ENCODE results near the gene ZSCAN10. TPM values are rescaled to one million over a fixed set of nuclear protein-coding genes. Genes with fewer than 3 reads are reported as not detected.
"Not testable (repeated sequence)": the region's sequence is repeated elsewhere in the genome, so short reads cannot be mapped to it uniquely, and the experiment has no call there.

The ZSCAN10 gene
- total and polyA plus RNA-seq, 4 donors: not detected

GRCh38 chr16:3143598-3144320 lies 44.7 kb upstream of the ZSCAN10 start:
- no peaks in the 10 kb centered on the region for H3K9me3 ChIP-seq (ENCODE audit: control insufficient read depth, low read length)
- no peaks in the 10 kb centered on the region for H3K27me3 ChIP-seq (ENCODE audit: control insufficient read depth in 1 of 2, insufficient read depth in 2 of 2, low read length in 1 of 2)
- ATAC-seq (ENCODE audit: low FRiP score) (no peak), DNase-seq (peak in 1 of 2 donors; percentile 45)
- 59 to 64% methylated on average over 22 to 23 of the region's 23 CpGs for WGBS, 2 donors
- H3K4me1 ChIP-seq (ENCODE audit: control insufficient read depth in 1 of 2, insufficient read depth in 2 of 2, low read length in 2 of 2): no peaks in the 10 kb centered on the region
- no peak overlapping the region for H3K27ac ChIP-seq (ENCODE audit: low read depth in 1 of 2, low read length in 2 of 2)
- peaks cover 0 to 7% of the 10 kb centered on the region in 2 donors for H3K36me3 ChIP-seq (ENCODE audit: control insufficient read depth in 1 of 2, insufficient read depth in 2 of 2, low read length in 1 of 2)
- intact Hi-C loops (cut with DNase I): no loop called here
- H3K4me3 ChIP-seq (ENCODE audit: low read length in 2 of 2): no peak overlapping the region

- Histone ChIP-seq H3K27ac (ENCODE audit: low read depth in 1 of 2, low read length in 2 of 2) (no peak overlapping the region), H3K4me3 (ENCODE audit: low read length in 2 of 2) (no peak overlapping the region), H3K9me3 (ENCODE audit: control insufficient read depth, low read length) (no peaks in the 10 kb centered on the region), H3K36me3 (ENCODE audit: control insufficient read depth in 1 of 2, insufficient read depth in 2 of 2, low read length in 1 of 2) (peaks cover 0 to 7% of the 10 kb centered on the region in 2 donors), H3K4me1 (ENCODE audit: control insufficient read depth in 1 of 2, insufficient read depth in 2 of 2, low read length in 2 of 2) (no peaks in the 10 kb centered on the region), H3K27me3 (ENCODE audit: control insufficient read depth in 1 of 2, insufficient read depth in 2 of 2, low read length in 1 of 2) (no peaks in the 10 kb centered on the region)
- DNase-seq: peak in 1 of 2 donors; percentile 24
- intact Hi-C loops (cut with DNase I): no loop called here
- WGBS, 2 donors: 91 to 94% methylated on average over 11 of the region's 11 CpGs
- ATAC-seq (ENCODE audit: low FRiP score): no peak
Observed at GRCh38 chr16:3143189-3143588, 44.1 kb upstream of the ZSCAN10 start.

GRCh38 chr16:3142770-3143169 lies 43.7 kb upstream of the ZSCAN10 start:
- Histone ChIP-seq H3K36me3 (ENCODE audit: control insufficient read depth in 1 of 2, insufficient read depth in 2 of 2, low read length in 1 of 2) (peaks cover 0 to 7% of the 10 kb centered on the region in 2 donors), H3K4me1 (ENCODE audit: control insufficient read depth in 1 of 2, insufficient read depth in 2 of 2, low read length in 2 of 2) (no peaks in the 10 kb centered on the region), H3K4me3 (ENCODE audit: low read length in 2 of 2) (no peak overlapping the region), H3K27ac (ENCODE audit: low read depth in 1 of 2, low read length in 2 of 2) (no peak overlapping the region), H3K9me3 (ENCODE audit: control insufficient read depth, low read length) (no peaks in the 10 kb centered on the region), H3K27me3 (ENCODE audit: control insufficient read depth in 1 of 2, insufficient read depth in 2 of 2, low read length in 1 of 2) (no peaks in the 10 kb centered on the region)
- 90 to 91% methylated on average over 13 of the region's 13 CpGs for WGBS, 2 donors
- ATAC-seq (ENCODE audit: low FRiP score): no peak
- intact Hi-C loops (cut with DNase I): no loop called here
- DNase-seq: peak in 1 of 2 donors; percentile 24

GRCh38 chr16:3142327-3142726 lies 43.2 kb upstream of the ZSCAN10 start:
- WGBS, 2 donors: 95 to 98% methylated on average over 22 of the region's 22 CpGs
- Histone ChIP-seq H3K9me3 (ENCODE audit: control insufficient read depth, low read length) (no peaks in the 10 kb centered on the region), H3K4me3 (ENCODE audit: low read length in 2 of 2) (no peak overlapping the region), H3K4me1 (ENCODE audit: control insufficient read depth in 1 of 2, insufficient read depth in 2 of 2, low read length in 2 of 2) (no peaks in the 10 kb centered on the region), H3K27ac (ENCODE audit: low read depth in 1 of 2, low read length in 2 of 2) (no peak overlapping the region), H3K36me3 (ENCODE audit: control insufficient read depth in 1 of 2, insufficient read depth in 2 of 2, low read length in 1 of 2) (peaks cover 0 to 7% of the 10 kb centered on the region in 2 donors), H3K27me3 (ENCODE audit: control insufficient read depth in 1 of 2, insufficient read depth in 2 of 2, low read length in 1 of 2) (no peaks in the 10 kb centered on the region)
- peak in 1 of 2 donors; percentile 49 for DNase-seq
- no peak for ATAC-seq (ENCODE audit: low FRiP score)
- intact Hi-C loops (cut with DNase I): no loop called here

- intact Hi-C loops (cut with DNase I): no loop called here
- Histone ChIP-seq H3K27me3 (ENCODE audit: control insufficient read depth in 1 of 2, insufficient read depth in 2 of 2, low read length in 1 of 2) (no peaks in the 10 kb centered on the region), H3K9me3 (ENCODE audit: control insufficient read depth, low read length) (no peaks in the 10 kb centered on the region), H3K4me3 (ENCODE audit: low read length in 2 of 2) (no peak overlapping the region), H3K4me1 (ENCODE audit: control insufficient read depth in 1 of 2, insufficient read depth in 2 of 2, low read length in 2 of 2) (no peaks in the 10 kb centered on the region), H3K36me3 (ENCODE audit: control insufficient read depth in 1 of 2, insufficient read depth in 2 of 2, low read length in 1 of 2) (peaks cover 0 to 7% of the 10 kb centered on the region in 2 donors), H3K27ac (ENCODE audit: low read depth in 1 of 2, low read length in 2 of 2) (no peak overlapping the region)
- DNase-seq: peak in 1 of 2 donors; percentile 36
- no peak for ATAC-seq (ENCODE audit: low FRiP score)
- WGBS, 2 donors: 95 to 97% methylated on average over 23 of the region's 23 CpGs
Observed at GRCh38 chr16:3141781-3142311, 42.8 kb upstream of the ZSCAN10 start.

GRCh38 chr16:3140603-3141427 lies 41.7 kb upstream of the ZSCAN10 start:
- no peak overlapping the region for H3K4me3 ChIP-seq (ENCODE audit: low read length in 2 of 2)
- DNase-seq: peak in 1 of 2 donors; percentile 36
- 92 to 95% methylated on average over 61 to 69 of the region's 69 CpGs for WGBS, 2 donors
- no peaks in the 10 kb centered on the region for H3K9me3 ChIP-seq (ENCODE audit: control insufficient read depth, low read length)
- H3K27ac ChIP-seq (ENCODE audit: low read depth in 1 of 2, low read length in 2 of 2): no peak overlapping the region
- intact Hi-C loops (cut with DNase I): no loop called here
- ATAC-seq (ENCODE audit: low FRiP score): no peak
- H3K36me3 ChIP-seq (ENCODE audit: control insufficient read depth in 1 of 2, insufficient read depth in 2 of 2, low read length in 1 of 2): peaks cover 0 to 7% of the 10 kb centered on the region in 2 donors
- no peaks in the 10 kb centered on the region for H3K4me1 ChIP-seq (ENCODE audit: control insufficient read depth in 1 of 2, insufficient read depth in 2 of 2, low read length in 2 of 2)
- no peaks in the 10 kb centered on the region for H3K27me3 ChIP-seq (ENCODE audit: control insufficient read depth in 1 of 2, insufficient read depth in 2 of 2, low read length in 1 of 2)

GRCh38 chr16:3139561-3139960 lies 40.5 kb upstream of the ZSCAN10 start:
- intact Hi-C loops (cut with DNase I); H3K36me3 ChIP-seq (ENCODE audit: control insufficient read depth in 1 of 2, insufficient read depth in 2 of 2, low read length in 1 of 2); H3K4me3 ChIP-seq (ENCODE audit: low read length in 2 of 2); ATAC-seq (ENCODE audit: low FRiP score); H3K27ac ChIP-seq (ENCODE audit: low read depth in 1 of 2, low read length in 2 of 2); H3K9me3 ChIP-seq (ENCODE audit: control insufficient read depth, low read length); H3K27me3 ChIP-seq (ENCODE audit: control insufficient read depth in 1 of 2, insufficient read depth in 2 of 2, low read length in 1 of 2); H3K4me1 ChIP-seq (ENCODE audit: control insufficient read depth in 1 of 2, insufficient read depth in 2 of 2, low read length in 2 of 2); DNase-seq: not testable (repeated sequence)
- 79 to 84% methylated on average over 9 of the region's 9 CpGs for WGBS, 2 donors

GRCh38 chr16:3138823-3139426 lies 39.8 kb upstream of the ZSCAN10 start:
- Histone ChIP-seq H3K9me3 (ENCODE audit: control insufficient read depth, low read length) (no peaks in the 10 kb centered on the region), H3K27me3 (ENCODE audit: control insufficient read depth in 1 of 2, insufficient read depth in 2 of 2, low read length in 1 of 2) (no peaks in the 10 kb centered on the region), H3K4me3 (ENCODE audit: low read length in 2 of 2) (no peak overlapping the region), H3K36me3 (ENCODE audit: control insufficient read depth in 1 of 2, insufficient read depth in 2 of 2, low read length in 1 of 2) (peaks cover 0 to 7% of the 10 kb centered on the region in 2 donors), H3K27ac (ENCODE audit: low read depth in 1 of 2, low read length in 2 of 2) (no peak overlapping the region), H3K4me1 (ENCODE audit: control insufficient read depth in 1 of 2, insufficient read depth in 2 of 2, low read length in 2 of 2) (no peaks in the 10 kb centered on the region)
- intact Hi-C loops (cut with DNase I): no loop called here
- ATAC-seq (ENCODE audit: low FRiP score) (no peak), DNase-seq (peak; percentile 26 to 59)
- WGBS, 2 donors: 89 to 90% methylated on average over 14 of the region's 14 CpGs

Measured in aorta (tissue), 5 donors.